ENCODE data around the gene DSPP.

GRCh38 chr4:87580057-87580456 is 28.3 kb upstream of the DSPP start:
- no peak for TF ChIP-seq REST (IDR thresholded peaks at IDR 0.05; ENCODE audit: low read depth, low read length)
- TF ChIP-seq POLR2AphosphoS5 (IDR thresholded peaks at IDR 0.05; ENCODE audit: low read depth, low read length): no peak
- no peak for TF ChIP-seq CTCF (IDR thresholded peaks at IDR 0.05)
- no peak for TF ChIP-seq RAD21 (IDR thresholded peaks at IDR 0.05; ENCODE audit: low read length)
- TF ChIP-seq PBX3 (IDR thresholded peaks at IDR 0.05): no peak
- no peak for TF ChIP-seq SMC3 (IDR thresholded peaks at IDR 0.05; ENCODE audit: low read depth, low read length)
- no peak for TF ChIP-seq MXI1 (IDR thresholded peaks at IDR 0.05; ENCODE audit: low read depth, low read length)
- TF ChIP-seq YY1 (IDR thresholded peaks at IDR 0.05; ENCODE audit: low read depth): no peak
- TF ChIP-seq MAX (IDR thresholded peaks at IDR 0.05; ENCODE audit: low read depth): no peak
- TF ChIP-seq EP300 (IDR thresholded peaks at IDR 0.05; ENCODE audit: borderline replicate concordance in 1 of 2, low read depth in 1 of 2, low read length in 1 of 2): no peak
- TF ChIP-seq FOXM1 (IDR thresholded peaks at IDR 0.05; ENCODE audit: low read depth): no peak
- TF ChIP-seq RFX5 (IDR thresholded peaks at IDR 0.05; ENCODE audit: low read length): no peak
- no peak for TF ChIP-seq JUND (IDR thresholded peaks at IDR 0.05)
- no peak for TF ChIP-seq RCOR1 (IDR thresholded peaks at IDR 0.05; ENCODE audit: low read length)
